ENCODE data around the gene FAM168A.
"Not testable (repeated sequence)": the region's sequence is repeated elsewhere in the genome, so short reads cannot be mapped to it uniquely, and the experiment has no call there.

The FAM168A gene

DNA sequence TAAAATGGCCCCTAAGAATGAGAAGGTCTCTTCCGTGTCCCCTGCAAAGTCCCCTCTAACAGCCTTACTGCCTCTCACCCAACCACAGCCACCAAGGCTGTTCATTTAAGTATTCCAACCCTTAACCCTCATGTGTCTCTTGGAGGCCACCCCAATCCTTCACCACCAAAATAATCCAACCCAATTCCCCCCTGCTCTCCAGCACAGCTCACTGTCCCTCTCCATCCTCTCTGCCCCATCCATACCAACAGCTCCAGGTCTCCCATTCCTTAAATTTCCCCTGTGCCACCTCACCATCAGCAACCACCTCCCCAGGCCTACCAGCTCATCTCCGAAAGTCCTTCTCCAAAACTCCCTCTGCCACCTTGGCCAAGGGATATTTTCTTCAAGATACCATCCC lies 1.4 kb downstream of the FAM168A start:
- H3K27me3 ChIP-seq (ENCODE audit: control insufficient read depth, insufficient read depth, low read length, poor library complexity, severe bottlenecking), result no peaks in the 10 kb centered on the region
- H3K4me1 ChIP-seq (ENCODE audit: control insufficient read depth, insufficient read depth, low read length), result peaks cover 17% of the 10 kb centered on the region
- H3K9me3 ChIP-seq (ENCODE audit: control insufficient read depth, low read length), result no peaks in the 10 kb centered on the region
- H3K4me3 ChIP-seq (ENCODE audit: insufficient read depth, low read depth, low read length), result peak overlapping the region; percentile 62
- H3K36me3 ChIP-seq (ENCODE audit: control insufficient read depth, insufficient read depth, low read length), result no peaks in the 10 kb centered on the region
- H3K27ac ChIP-seq (ENCODE audit: insufficient read depth, low read depth, low read length, poor library complexity, severe bottlenecking), result no peak overlapping the region
- 75 to 85% methylated on average over 2 of the region's 2 CpGs for WGBS, 2 experiments

- no peaks in the 10 kb centered on the region for H3K9me3 ChIP-seq (ENCODE audit: control insufficient read depth, low read length)
- no peaks in the 10 kb centered on the region for H3K36me3 ChIP-seq (ENCODE audit: control insufficient read depth, insufficient read depth, low read length)
- no peaks in the 10 kb centered on the region for H3K27me3 ChIP-seq (ENCODE audit: control insufficient read depth, insufficient read depth, low read length, poor library complexity, severe bottlenecking)
- H3K27ac ChIP-seq (ENCODE audit: insufficient read depth, low read depth, low read length, poor library complexity, severe bottlenecking), result no peak overlapping the region
- 86 to 97% methylated on average over 2 to 3 of the region's 3 CpGs for WGBS, 2 experiments
- H3K4me3 ChIP-seq (ENCODE audit: insufficient read depth, low read depth, low read length), result no peak overlapping the region
- H3K4me1 ChIP-seq (ENCODE audit: control insufficient read depth, insufficient read depth, low read length), result peaks cover 17% of the 10 kb centered on the region
Measured at GRCh38 chr11:73592640-73593039, 5.3 kb downstream of the FAM168A start.

- H3K4me3 ChIP-seq (ENCODE audit: insufficient read depth, low read depth, low read length), result no peak overlapping the region
- H3K4me1 ChIP-seq (ENCODE audit: control insufficient read depth, insufficient read depth, low read length), result peaks cover 15% of the 10 kb centered on the region
- WGBS, 2 experiments, result 84 to 87% methylated on average over 3 of the region's 4 CpGs
- no peaks in the 10 kb centered on the region for H3K27me3 ChIP-seq (ENCODE audit: control insufficient read depth, insufficient read depth, low read length, poor library complexity, severe bottlenecking)
- H3K27ac ChIP-seq (ENCODE audit: insufficient read depth, low read depth, low read length, poor library complexity, severe bottlenecking), result no peak overlapping the region
- no peaks in the 10 kb centered on the region for H3K36me3 ChIP-seq (ENCODE audit: control insufficient read depth, insufficient read depth, low read length)
- no peaks in the 10 kb centered on the region for H3K9me3 ChIP-seq (ENCODE audit: control insufficient read depth, low read length)
Measured at GRCh38 chr11:73591743-73592142, 6.2 kb downstream of the FAM168A start.

GRCh38 chr11:73590991-73591390 lies 6.9 kb downstream of the FAM168A start:
- 85 to 86% methylated on average over 7 of the region's 7 CpGs for WGBS, 2 experiments
- Histone ChIP-seq H3K36me3 (ENCODE audit: control insufficient read depth, insufficient read depth, low read length) (no peaks in the 10 kb centered on the region), H3K4me1 (ENCODE audit: control insufficient read depth, insufficient read depth, low read length) (peaks cover 7% of the 10 kb centered on the region), H3K27me3 (ENCODE audit: control insufficient read depth, insufficient read depth, low read length, poor library complexity, severe bottlenecking) (no peaks in the 10 kb centered on the region), H3K27ac (ENCODE audit: insufficient read depth, low read depth, low read length, poor library complexity, severe bottlenecking) (no peak overlapping the region), H3K9me3 (ENCODE audit: control insufficient read depth, low read length) (no peaks in the 10 kb centered on the region), H3K4me3 (ENCODE audit: insufficient read depth, low read depth, low read length) (no peak overlapping the region)

GRCh38 chr11:73586791-73587190 lies 11.1 kb downstream of the FAM168A start:
- no peaks in the 10 kb centered on the region for H3K36me3 ChIP-seq (ENCODE audit: control insufficient read depth, insufficient read depth, low read length)
- no peaks in the 10 kb centered on the region for H3K9me3 ChIP-seq (ENCODE audit: control insufficient read depth, low read length)
- H3K4me3 ChIP-seq (ENCODE audit: insufficient read depth, low read depth, low read length), result no peak overlapping the region
- no peaks in the 10 kb centered on the region for H3K4me1 ChIP-seq (ENCODE audit: control insufficient read depth, insufficient read depth, low read length)
- whole genome bisulfite sequencing, 2 experiments, result 100% methylated on average over 1 of the region's 1 CpG
- H3K27ac ChIP-seq (ENCODE audit: insufficient read depth, low read depth, low read length, poor library complexity, severe bottlenecking), result no peak overlapping the region
- no peaks in the 10 kb centered on the region for H3K27me3 ChIP-seq (ENCODE audit: control insufficient read depth, insufficient read depth, low read length, poor library complexity, severe bottlenecking)

DNA sequence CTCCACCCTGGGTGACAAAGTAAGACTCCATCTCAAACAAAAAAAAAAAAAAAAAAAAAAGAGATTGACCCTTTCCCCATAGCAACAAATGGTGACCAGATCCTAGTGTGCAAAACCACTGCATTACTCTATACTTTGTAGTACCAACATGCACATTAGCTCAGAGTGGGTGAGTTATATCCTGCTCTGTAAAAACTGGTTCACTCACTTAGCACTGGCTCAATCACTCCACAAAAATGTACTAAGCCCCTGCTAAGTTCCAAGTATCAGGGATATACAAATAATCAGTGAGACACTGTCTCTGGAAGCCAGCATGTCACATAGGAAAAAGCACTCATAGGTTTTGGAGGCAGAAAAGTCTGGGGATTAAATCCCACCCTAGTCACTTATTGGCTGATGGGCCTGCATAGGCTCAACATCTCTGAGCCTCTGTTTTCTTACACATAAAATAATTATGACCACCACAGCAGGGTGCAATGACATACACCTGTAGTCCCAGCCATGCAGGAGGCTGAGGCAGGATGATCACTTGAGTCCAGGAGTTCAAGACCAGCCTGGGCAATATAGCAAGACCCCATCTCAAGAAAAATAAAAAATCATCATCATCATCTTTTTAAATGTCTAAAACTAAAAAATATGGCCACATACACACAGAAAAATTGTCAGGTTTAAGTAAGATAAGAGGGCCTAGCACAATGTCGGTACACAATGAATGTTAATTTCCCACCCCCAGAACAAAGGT lies 11.9 kb downstream of the FAM168A start:
- H3K4me3 ChIP-seq (ENCODE audit: insufficient read depth, low read depth, low read length), result no peak overlapping the region
- 94 to 100% methylated on average over 1 of the region's 1 CpG for WGBS, 2 experiments
- no peak overlapping the region for H3K27ac ChIP-seq (ENCODE audit: insufficient read depth, low read depth, low read length, poor library complexity, severe bottlenecking)
- no peaks in the 10 kb centered on the region for H3K4me1 ChIP-seq (ENCODE audit: control insufficient read depth, insufficient read depth, low read length)
- H3K27me3 ChIP-seq (ENCODE audit: control insufficient read depth, insufficient read depth, low read length, poor library complexity, severe bottlenecking), result no peaks in the 10 kb centered on the region
- no peaks in the 10 kb centered on the region for H3K9me3 ChIP-seq (ENCODE audit: control insufficient read depth, low read length)
- no peaks in the 10 kb centered on the region for H3K36me3 ChIP-seq (ENCODE audit: control insufficient read depth, insufficient read depth, low read length)

GRCh38 chr11:73584831-73585230 lies 13.1 kb downstream of the FAM168A start:
- Histone ChIP-seq H3K27me3 (ENCODE audit: control insufficient read depth, insufficient read depth, low read length, poor library complexity, severe bottlenecking) (no peaks in the 10 kb centered on the region), H3K9me3 (ENCODE audit: control insufficient read depth, low read length) (no peaks in the 10 kb centered on the region), H3K4me3 (ENCODE audit: insufficient read depth, low read depth, low read length) (no peak overlapping the region), H3K36me3 (ENCODE audit: control insufficient read depth, insufficient read depth, low read length) (no peaks in the 10 kb centered on the region), H3K4me1 (ENCODE audit: control insufficient read depth, insufficient read depth, low read length) (no peaks in the 10 kb centered on the region), H3K27ac (ENCODE audit: insufficient read depth, low read depth, low read length, poor library complexity, severe bottlenecking) (no peak overlapping the region)
- 91 to 100% methylated on average over 3 of the region's 3 CpGs for WGBS, 2 experiments

DNA sequence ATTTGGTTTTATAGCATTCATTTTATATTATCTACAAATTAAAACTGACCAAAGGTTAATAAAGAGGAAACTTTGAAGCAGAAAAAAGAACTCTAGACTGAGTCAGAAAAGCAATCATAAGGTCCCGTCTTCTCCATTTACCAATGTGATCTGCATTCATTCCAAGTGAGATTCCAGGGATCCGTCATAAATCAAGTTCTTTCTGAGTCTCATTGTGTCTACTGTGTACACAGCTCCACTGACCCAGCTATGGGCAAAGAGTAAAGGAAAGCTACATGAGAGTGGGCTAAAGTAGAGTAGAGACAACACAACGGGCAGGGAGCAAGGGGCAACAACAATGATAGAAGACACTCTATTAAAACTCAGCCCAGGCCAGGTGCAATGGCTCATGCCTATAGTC lies 15.3 kb downstream of the FAM168A start:
- WGBS, 2 experiments, result 94 to 99% methylated on average over 3 of the region's 3 CpGs
- H3K4me3 ChIP-seq (ENCODE audit: insufficient read depth, low read depth, low read length), result no peak overlapping the region
- H3K36me3 ChIP-seq (ENCODE audit: control insufficient read depth, insufficient read depth, low read length), result no peaks in the 10 kb centered on the region
- H3K4me1 ChIP-seq (ENCODE audit: control insufficient read depth, insufficient read depth, low read length), result peaks cover 2% of the 10 kb centered on the region
- no peaks in the 10 kb centered on the region for H3K9me3 ChIP-seq (ENCODE audit: control insufficient read depth, low read length)
- no peaks in the 10 kb centered on the region for H3K27me3 ChIP-seq (ENCODE audit: control insufficient read depth, insufficient read depth, low read length, poor library complexity, severe bottlenecking)
- no peak overlapping the region for H3K27ac ChIP-seq (ENCODE audit: insufficient read depth, low read depth, low read length, poor library complexity, severe bottlenecking)

GRCh38 chr11:73580749-73581148 lies 17.2 kb downstream of the FAM168A start:
- not testable (repeated sequence) for H3K27me3 ChIP-seq (ENCODE audit: control insufficient read depth, insufficient read depth, low read length, poor library complexity, severe bottlenecking); H3K4me1 ChIP-seq (ENCODE audit: control insufficient read depth, insufficient read depth, low read length); H3K36me3 ChIP-seq (ENCODE audit: control insufficient read depth, insufficient read depth, low read length); H3K27ac ChIP-seq (ENCODE audit: insufficient read depth, low read depth, low read length, poor library complexity, severe bottlenecking); H3K4me3 ChIP-seq (ENCODE audit: insufficient read depth, low read depth, low read length); H3K9me3 ChIP-seq (ENCODE audit: control insufficient read depth, low read length)
- 90 to 100% methylated on average over 1 of the region's 1 CpG for WGBS, 2 experiments

DNA sequence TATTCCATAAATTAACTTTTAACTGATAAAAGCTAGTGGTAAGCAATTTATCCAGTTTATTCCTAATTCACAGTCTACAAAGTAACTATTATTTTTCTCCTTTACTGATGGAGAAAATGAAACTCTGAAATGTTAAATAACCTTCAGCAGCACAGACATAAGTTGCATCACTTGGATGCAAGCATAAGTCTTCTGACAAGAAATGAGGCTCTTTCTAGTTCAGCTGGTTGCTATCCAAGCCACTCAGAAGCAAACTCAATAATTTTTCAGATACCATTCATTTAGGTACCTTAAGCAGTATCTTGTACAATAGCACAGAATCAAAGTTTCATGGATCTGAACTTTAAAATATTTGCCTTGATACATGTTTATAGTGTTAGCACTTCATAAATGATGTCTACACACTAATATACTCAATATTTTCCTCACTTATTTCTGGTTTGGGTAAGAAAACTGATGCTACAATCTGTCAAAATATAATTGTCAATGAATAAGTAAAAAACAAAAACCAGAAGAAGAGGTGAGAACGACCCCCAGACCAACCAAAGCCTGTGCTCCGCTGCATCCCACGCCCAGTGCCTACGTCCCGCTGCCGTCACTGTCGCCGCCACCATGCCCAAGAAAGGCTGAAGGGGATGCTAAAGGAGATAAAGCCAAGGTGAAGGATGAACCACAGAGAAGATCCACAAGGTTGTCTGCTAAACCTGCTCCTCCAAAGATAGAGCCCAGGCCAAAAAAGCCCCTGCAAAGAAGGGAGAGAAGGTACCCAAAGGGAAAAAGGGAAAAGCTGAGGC lies 18.1 kb downstream of the FAM168A start:
- Histone ChIP-seq H3K9me3 (ENCODE audit: control insufficient read depth, low read length) (no peaks in the 10 kb centered on the region), H3K4me1 (ENCODE audit: control insufficient read depth, insufficient read depth, low read length) (peaks cover 6% of the 10 kb centered on the region), H3K27ac (ENCODE audit: insufficient read depth, low read depth, low read length, poor library complexity, severe bottlenecking) (no peak overlapping the region), H3K4me3 (ENCODE audit: insufficient read depth, low read depth, low read length) (no peak overlapping the region), H3K27me3 (ENCODE audit: control insufficient read depth, insufficient read depth, low read length, poor library complexity, severe bottlenecking) (no peaks in the 10 kb centered on the region), H3K36me3 (ENCODE audit: control insufficient read depth, insufficient read depth, low read length) (no peaks in the 10 kb centered on the region)
- 94 to 98% methylated on average over 8 of the region's 8 CpGs for WGBS, 2 experiments
